Hepatocyte (in vitro differentiated cells): ENCODE data around the gene MRPS33. TPM values are rescaled to one million over a fixed set of nuclear protein-coding genes. Genes with fewer than 3 reads are reported as not detected.

ENCODE experiments used
- DNase-seq: peaks from one replicate; pipeline ENCODE4 v3.0.0-alpha.2; 2016; ENCODE audit warnings: low spot score
- H2AFZ ChIP-seq: fragments of 200-600 bp; sonication (generic); 2 replicates; pipeline ENCODE4 v1.6.0; 2016; ENCODE audit warnings: antibody characterized with exemption, mild to moderate bottlenecking
- H3K27ac ChIP-seq: fragments of 200-600 bp; sonication (generic); 2 replicates; pipeline ENCODE4 v1.5.1; 2016; ENCODE audit warnings: mild to moderate bottlenecking
- H3K27me3 ChIP-seq: fragments of 200-600 bp; sonication (generic); 2 replicates; pipeline ENCODE4 v1.6.1; 2016
- H3K36me3 ChIP-seq: fragments of 200-600 bp; sonication (generic); replicated peaks from 2 replicates; pipeline ENCODE4 v1.5.1; 2016; ENCODE audit warnings: low read depth; ENCODE audit not compliant: insufficient read depth
- H3K4me1 ChIP-seq: fragments of 200-600 bp; sonication (generic); 2 replicates; pipeline ENCODE4 v1.5.1; 2016; ENCODE audit warnings: mild to moderate bottlenecking, moderate library complexity; ENCODE audit not compliant: insufficient read depth
- H3K4me2 ChIP-seq: fragments of 200-600 bp; sonication (generic); 2 replicates; pipeline ENCODE4 v1.6.0; 2016
- H3K4me3 ChIP-seq: fragments of 200-600 bp; sonication (generic); 2 replicates; pipeline ENCODE4 v1.5.1; 2016; ENCODE audit warnings: mild to moderate bottlenecking
- H3K79me2 ChIP-seq: fragments of 200-600 bp; sonication (generic); 2 replicates; pipeline ENCODE4 v1.6.0; 2017; ENCODE audit warnings: mild to moderate bottlenecking
- H3K9me2 ChIP-seq: fragments of 200-600 bp; sonication (generic); replicated peaks from 2 replicates; pipeline ENCODE4 v1.6.0; 2017; ENCODE audit warnings: mild to moderate bottlenecking; ENCODE audit not compliant: insufficient read depth
- H3K9me3 ChIP-seq: fragments of 200-600 bp; sonication (generic); 2 replicates; pipeline ENCODE4 v1.5.1; 2016; ENCODE audit warnings: low read depth, mild to moderate bottlenecking
- H4K20me1 ChIP-seq: fragments of 200-600 bp; sonication (generic); 2 replicates; pipeline ENCODE4 v1.6.0; 2016; ENCODE audit warnings: mild to moderate bottlenecking; ENCODE audit not compliant: insufficient read depth, poor library complexity, severe bottlenecking
- EZH2 ChIP-seq: fragments of 200-600 bp; sonication (generic); IDR thresholded peaks from 2 replicates; pipeline ENCODE4 v1.6.1; 2016; ENCODE audit warnings: antibody characterized with exemption, mild to moderate bottlenecking, borderline replicate concordance
- EZH2phosphoT487 ChIP-seq: fragments of 200-600 bp; sonication (generic); IDR thresholded peaks from one replicate; pipeline ENCODE4 v1.6.1; 2018; ENCODE audit warnings: antibody characterized with exemption, mild to moderate bottlenecking, low read depth, moderate library complexity; ENCODE audit not compliant: unreplicated experiment, severe bottlenecking
- WGBS: methylation state at CpG from one replicate; pipeline ENCODE4 v1.1.6; 2016; ENCODE audit warnings: low lambda C conversion rate; ENCODE audit errors: missing lambda C conversion rate; 5-methylcytosine and 5-hydroxymethylcytosine counted together
- polyA plus RNA-seq: library from polyadenylated mRNA; unstranded; fragments of >200 nt; fragmentation: Nextera tagmentation; extraction: Ambion mirVana; gene quantifications from 2 replicates; pipeline ENCODE4 v1.2.1, GENCODE V29; 2016
- total RNA-seq: library from RNA; depleted of rRNA; stranded (reverse); fragments of >200 nt; gene quantifications from 2 replicates; pipeline ENCODE4 v1.2.3, GENCODE V29; 2014
- TF ChIP-seq, protein P1 (sequence below): fragments of 200-600 bp; sonication (generic); IDR thresholded peaks from 2 replicates; pipeline ENCODE4 v1.5.1; 2016; ENCODE audit warnings: antibody characterized with exemption, mild to moderate bottlenecking; ENCODE audit not compliant: poor library complexity

The MRPS33 gene
- total RNA-seq = 33.8 and 37.6 TPM in 2 replicates
- 71.0 and 82.9 TPM in 2 replicates for polyA plus RNA-seq

DNA sequence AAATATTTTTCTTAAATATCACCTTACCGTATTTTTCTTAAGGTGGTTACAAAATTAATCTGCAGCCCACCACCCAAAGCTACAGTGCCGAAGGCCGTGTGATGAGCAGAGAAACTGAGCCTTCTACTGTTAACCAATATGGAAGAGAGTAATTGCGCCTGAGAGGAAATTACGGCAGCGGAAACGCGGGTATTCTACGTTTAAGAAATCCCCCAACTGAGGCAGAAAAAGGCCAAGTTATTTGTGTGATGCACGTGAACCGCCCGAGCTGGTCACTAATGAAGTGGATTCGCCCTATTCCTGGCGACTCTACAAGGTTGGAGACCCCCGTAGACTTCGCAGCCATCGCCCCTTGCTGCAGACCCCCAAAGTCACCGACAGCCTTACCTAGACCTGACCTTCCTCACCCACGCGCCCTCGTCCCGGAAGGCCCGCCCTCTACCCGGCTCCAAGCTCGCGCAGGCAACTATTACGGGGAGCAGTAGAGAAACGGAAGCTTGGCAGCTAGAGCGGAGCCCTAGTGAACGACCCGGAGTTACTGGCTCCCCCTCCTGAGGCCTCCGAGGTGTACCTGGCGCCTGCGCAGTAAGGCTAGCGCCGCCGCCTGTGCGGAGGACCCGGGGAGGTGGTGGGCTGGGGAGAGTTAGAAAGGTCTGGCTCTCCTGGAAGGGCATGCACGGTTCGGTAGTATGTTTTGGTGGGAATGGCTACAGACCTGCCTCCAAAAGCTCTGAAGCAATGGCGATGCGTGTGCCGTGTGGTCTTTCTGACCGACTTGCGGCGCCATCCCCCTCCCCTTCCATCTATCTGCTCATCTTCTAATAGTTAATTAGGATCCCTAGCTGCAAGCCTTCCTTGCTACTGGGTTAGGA, at the start of gene MRPS33:
Gene MRPS33 (minus strand): TSS at position 429 of the 872 bp plus-strand sequence. CDS start 4,319 bp downstream, outside the sequence.
- TF ChIP-seq EZH2phosphoT487 = no peak
- TF ChIP-seq, protein P1, sequence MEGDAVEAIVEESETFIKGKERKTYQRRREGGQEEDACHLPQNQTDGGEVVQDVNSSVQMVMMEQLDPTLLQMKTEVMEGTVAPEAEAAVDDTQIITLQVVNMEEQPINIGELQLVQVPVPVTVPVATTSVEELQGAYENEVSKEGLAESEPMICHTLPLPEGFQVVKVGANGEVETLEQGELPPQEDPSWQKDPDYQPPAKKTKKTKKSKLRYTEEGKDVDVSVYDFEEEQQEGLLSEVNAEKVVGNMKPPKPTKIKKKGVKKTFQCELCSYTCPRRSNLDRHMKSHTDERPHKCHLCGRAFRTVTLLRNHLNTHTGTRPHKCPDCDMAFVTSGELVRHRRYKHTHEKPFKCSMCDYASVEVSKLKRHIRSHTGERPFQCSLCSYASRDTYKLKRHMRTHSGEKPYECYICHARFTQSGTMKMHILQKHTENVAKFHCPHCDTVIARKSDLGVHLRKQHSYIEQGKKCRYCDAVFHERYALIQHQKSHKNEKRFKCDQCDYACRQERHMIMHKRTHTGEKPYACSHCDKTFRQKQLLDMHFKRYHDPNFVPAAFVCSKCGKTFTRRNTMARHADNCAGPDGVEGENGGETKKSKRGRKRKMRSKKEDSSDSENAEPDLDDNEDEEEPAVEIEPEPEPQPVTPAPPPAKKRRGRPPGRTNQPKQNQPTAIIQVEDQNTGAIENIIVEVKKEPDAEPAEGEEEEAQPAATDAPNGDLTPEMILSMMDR = peak; percentile 73
- Histone ChIP-seq H3K36me3 (no peaks in the 10 kb centered on the region), H3K27me3 (peaks cover 13% of the 10 kb centered on the region), H3K4me3 (peak within 1 kb of the TSS; percentile 70), H3K9me3 (no peaks in the 10 kb centered on the region), H2AFZ (peak within 1 kb of the TSS; percentile 97), H3K27ac (peak within 1 kb of the TSS; percentile 86), H3K4me2 (peak within 1 kb of the TSS; percentile 88), H3K4me1 (peaks cover 6% of the 10 kb centered on the region), H4K20me1 (no peaks in the 10 kb centered on the region), H3K79me2 (peaks cover 28% of the 10 kb centered on the region), H3K9me2 (no peaks in the 10 kb centered on the region)
- under 1% methylated on average over 47 of the region's 47 CpGs for WGBS
- peak; percentile 98 for DNase-seq

DNA sequence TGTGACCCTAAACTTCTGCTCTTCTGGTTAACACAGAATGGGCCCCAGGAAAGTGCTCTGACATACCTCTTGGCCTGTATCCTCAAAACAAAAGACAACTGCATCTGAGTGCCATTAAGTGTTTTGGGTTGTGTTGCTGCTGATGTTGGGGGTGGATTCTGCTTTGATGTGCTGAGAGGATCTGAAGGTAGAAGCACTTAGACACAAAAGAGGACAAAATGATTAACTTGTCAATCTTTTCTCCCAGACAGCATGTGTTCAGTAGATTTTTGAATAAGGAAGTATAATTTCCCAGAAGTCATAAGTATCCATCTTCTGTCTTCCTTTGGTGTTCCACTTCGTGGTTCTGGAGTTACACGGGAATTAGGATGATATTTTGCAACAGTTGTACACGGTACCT, 43.0 kb upstream of the MRPS33 start:
- Histone ChIP-seq H4K20me1 (no peaks in the 10 kb centered on the region), H3K36me3 (no peaks in the 10 kb centered on the region), H3K27ac (no peak overlapping the region), H3K27me3 (no peaks in the 10 kb centered on the region), H3K9me2 (no peaks in the 10 kb centered on the region), H3K4me3 (no peak overlapping the region), H3K4me2 (no peak overlapping the region), H3K9me3 (no peaks in the 10 kb centered on the region), H3K79me2 (no peaks in the 10 kb centered on the region), H3K4me1 (no peaks in the 10 kb centered on the region), H2AFZ (no peak overlapping the region)
- TF ChIP-seq EZH2phosphoT487 = no peak
- TF ChIP-seq, protein P1 = no peak
- no peak for TF ChIP-seq EZH2
- DNase-seq = no peak
- 93% methylated on average over 3 of the region's 3 CpGs for WGBS

DNA sequence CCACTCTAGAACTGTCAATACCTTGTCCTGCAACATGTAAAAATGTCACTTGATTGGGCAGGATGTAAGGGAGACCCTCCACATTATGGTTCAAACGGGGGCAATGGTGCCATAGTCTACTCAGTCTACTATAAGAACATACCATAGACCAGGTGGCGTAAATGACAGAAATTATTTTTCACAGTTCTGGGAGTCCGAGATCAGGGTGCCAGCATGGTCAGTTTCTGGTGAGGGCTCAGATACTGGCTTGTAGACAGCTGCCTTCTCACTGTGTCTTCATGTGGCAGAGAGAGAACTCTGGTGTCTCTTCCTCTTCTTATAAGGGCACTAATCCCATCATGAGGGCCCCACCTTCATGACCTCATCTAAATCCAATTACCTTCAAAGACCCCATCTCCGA, 40.4 kb upstream of the MRPS33 start:
- H3K27ac ChIP-seq = no peak overlapping the region
- no peak overlapping the region for H3K4me3 ChIP-seq
- DNase-seq = no peak
- no peak overlapping the region for H2AFZ ChIP-seq
- no peaks in the 10 kb centered on the region for H3K36me3 ChIP-seq
- no peaks in the 10 kb centered on the region for H3K9me3 ChIP-seq
- H3K27me3 ChIP-seq = no peaks in the 10 kb centered on the region
- WGBS = 85% methylated on average over 4 of the region's 4 CpGs
- H4K20me1 ChIP-seq = no peaks in the 10 kb centered on the region
- H3K4me1 ChIP-seq = no peaks in the 10 kb centered on the region
- H3K79me2 ChIP-seq = no peaks in the 10 kb centered on the region
- TF ChIP-seq EZH2phosphoT487 = no peak
- TF ChIP-seq, protein P1 = no peak
- no peak for TF ChIP-seq EZH2
- H3K9me2 ChIP-seq = no peaks in the 10 kb centered on the region
- H3K4me2 ChIP-seq = no peak overlapping the region
